Measurements from ENCODE around the gene NAV2.

- TF ChIP-seq CTCF (IDR thresholded peaks at IDR 0.05) (no peak), POLR2A (IDR thresholded peaks at IDR 0.05) (no peak)
Observed at GRCh38 chr11:19967787-19968186, 255.2 kb downstream of the NAV2 start.
